Activated effector memory CD4-positive, alpha-beta T cell treated with anti-CD3 and anti-CD28 coated beads, Interleukin-2, amount 50 U/mL, for 16 hours (primary cell): ENCODE measurements around the gene MEGF11.

Source experiments
- DNase-seq: peaks from one replicate; pipeline ENCODE4 v3.0.0-alpha.2; 2020

MEGF11 gene

DNA sequence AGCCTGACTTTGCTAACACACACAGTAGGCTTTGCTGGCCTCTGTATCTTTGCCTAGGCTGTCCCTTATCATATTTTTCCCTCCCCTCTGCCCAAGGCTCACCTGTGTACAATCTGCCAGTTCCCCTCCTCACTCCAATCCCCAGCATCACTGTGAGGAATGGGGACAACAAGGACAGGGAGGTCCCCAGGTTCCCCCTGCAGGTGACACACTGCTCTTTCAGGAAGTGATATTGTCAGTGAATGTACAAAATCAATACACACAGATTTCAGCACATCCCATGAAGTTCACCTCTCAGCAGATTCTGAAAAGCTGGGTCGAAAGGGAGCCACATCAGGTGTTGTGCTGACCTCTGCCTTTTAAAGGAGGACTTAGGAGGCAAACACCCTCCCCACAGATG, 206.8 kb downstream of the MEGF11 start:
- no peak for DNase-seq

GRCh38 chr15:66046326-66046725, 207.2 kb downstream of the MEGF11 start:
- DNase-seq = no peak

DNA sequence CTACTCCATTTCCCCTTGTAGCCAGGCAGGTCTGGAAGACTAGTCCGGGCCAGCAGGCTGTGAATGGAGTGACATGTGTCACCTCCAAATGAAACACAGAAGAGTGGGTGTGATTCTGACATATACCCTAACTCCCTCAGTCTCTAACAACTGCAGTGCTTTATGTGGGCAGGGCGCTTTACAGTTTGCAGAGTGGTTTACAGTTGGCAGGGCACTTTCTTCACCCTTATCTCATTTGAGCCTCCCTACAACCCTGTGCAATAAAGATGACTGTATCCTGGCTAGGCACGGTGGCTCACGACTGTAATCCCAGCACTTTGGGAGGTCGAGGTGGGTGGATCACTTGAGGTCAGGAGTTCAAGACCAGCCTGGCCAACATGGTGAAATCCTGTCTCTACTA, 208.0 kb downstream of the MEGF11 start:
- DNase-seq = no peak

GRCh38 chr15:66044837-66045236, 208.7 kb downstream of the MEGF11 start:
- no peak for DNase-seq

GRCh38 chr15:66043264-66043663, 210.3 kb downstream of the MEGF11 start:
- no peak for DNase-seq

- DNase-seq = no peak
Measured at GRCh38 chr15:66042624-66043023, 210.9 kb downstream of the MEGF11 start.

DNA sequence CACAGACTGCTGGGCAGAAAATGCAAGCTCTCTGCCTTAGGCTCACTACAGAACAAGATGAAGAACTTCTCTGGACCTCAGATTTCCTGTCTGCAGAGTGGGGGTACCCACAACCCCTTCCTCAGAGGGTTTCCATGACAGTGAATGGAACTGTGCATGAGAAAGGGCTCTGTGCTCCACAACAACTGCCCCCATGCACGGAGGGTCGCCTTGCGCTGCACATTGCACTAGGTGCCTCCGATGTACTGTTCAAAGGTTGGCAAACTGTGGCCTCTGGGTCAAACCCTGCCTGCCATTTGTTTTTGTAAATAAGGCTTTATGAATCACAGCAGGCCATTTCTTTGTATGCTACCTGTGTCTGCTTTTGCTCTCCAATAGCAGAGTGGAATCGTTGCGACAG, 212.3 kb downstream of the MEGF11 start:
- DNase-seq = no peak

DNA sequence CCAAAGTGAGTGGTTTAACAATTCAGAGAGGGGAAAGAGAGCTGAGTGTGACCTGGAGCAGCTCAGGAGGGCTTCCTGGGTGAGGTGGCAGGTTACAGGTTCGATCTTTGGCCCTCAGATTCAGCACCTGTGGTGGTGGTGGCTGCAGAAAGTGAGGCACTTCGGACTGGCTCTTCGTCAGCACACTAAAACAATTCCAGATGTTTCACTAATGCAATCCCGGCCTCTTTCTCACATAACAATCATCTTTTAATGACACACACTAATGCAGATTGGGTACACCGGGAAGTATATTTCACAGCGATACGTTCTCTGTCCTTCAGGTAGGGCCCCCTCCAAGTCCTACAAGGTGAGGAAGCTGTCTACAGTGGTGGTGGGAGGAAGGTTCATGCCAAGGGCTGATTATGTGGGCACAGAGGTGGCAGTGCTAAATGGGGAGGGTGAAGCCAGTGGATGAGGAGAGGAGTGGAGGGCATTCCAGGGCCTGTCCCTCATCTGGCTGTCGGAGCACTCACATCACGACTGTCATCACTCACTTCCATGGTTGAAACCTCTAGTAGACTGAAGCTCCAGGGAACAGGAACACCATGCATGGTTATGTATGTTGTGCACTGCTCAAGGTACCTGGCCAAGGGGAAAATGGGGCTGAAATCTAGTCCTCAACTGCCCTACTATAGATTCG, 213.2 kb downstream of the MEGF11 start:
- DNase-seq = no peak

GRCh38 chr15:66039117-66039871, 214.3 kb downstream of the MEGF11 start:
- DNase-seq = no peak

DNA sequence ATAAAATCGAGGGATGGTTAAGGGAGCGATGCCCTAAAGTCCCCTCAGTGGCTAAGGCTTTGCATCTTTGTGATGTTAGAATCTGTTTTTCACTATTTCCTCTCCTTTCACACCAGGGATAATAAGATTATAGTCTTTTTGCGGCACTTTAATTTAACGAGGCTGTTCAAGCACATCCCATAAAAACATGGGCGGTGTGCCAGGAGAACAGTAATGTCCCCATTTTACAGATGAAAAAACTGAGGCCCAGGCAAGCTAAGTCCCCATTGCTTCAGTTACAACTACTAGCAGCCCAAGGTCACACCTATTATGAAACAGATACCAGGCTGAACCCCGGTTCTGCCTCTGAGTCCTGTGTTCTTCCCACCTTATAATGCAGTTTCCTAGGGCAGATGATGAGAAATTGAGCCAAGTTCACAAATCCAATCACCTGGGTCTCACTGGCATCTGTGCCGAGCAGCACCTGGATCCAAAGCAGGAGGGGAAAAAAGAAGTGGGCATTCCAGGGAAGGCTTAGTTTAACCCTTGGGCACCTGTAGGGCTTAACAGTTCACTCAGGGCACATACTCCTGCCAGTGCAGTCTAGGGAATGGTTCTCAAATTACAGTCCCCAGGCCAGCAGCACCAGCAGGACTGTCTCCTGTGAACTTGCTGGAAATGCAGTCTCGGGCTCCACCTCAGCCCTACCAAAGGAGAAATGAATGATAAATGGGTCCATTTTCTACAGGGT, 215.0 kb downstream of the MEGF11 start:
- no peak for DNase-seq

DNA sequence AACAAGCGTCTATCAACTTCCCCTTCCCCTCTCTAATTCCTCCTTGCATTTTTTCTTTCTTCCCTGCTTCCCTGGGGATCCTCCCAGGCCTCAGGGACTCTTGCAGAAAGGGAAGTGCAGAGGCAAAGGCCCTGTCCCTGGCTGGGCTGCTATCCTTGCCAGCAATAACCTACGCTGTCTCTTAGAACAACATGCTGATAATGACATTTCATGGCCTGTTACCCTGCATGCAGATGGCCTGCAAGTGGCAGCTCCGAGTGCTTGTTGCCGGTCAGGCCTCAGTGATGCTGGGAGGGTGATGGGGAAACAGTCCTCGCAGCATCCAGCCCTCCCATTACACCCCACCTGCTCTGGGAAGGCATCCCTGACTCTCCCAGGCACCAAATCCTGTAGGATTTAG, 216.7 kb downstream of the MEGF11 start:
- no peak for DNase-seq

- no peak for DNase-seq
Measured at GRCh38 chr15:66035901-66036300, 217.6 kb downstream of the MEGF11 start.

GRCh38 chr15:66033143-66033542, 220.4 kb downstream of the MEGF11 start:
- no peak for DNase-seq

DNA sequence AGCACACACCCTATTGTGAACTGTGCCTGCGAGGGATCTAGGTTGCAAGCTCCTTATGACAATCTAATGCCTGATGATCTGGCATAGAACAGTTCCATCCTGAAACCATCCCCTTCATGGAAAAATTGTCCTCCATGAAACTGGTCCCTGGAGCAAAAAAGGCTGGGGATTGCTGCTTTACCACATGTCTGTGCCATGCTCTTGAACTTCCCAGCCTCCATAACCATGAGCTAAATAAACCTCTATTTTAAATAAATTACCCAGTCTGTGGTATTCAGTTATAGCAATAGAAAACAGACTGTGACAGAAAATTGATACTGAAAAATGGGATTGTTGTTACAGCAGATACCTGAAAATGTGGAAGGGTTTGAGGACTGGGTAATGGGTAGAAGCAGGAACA, 221.5 kb downstream of the MEGF11 start:
- DNase-seq = no peak

DNA sequence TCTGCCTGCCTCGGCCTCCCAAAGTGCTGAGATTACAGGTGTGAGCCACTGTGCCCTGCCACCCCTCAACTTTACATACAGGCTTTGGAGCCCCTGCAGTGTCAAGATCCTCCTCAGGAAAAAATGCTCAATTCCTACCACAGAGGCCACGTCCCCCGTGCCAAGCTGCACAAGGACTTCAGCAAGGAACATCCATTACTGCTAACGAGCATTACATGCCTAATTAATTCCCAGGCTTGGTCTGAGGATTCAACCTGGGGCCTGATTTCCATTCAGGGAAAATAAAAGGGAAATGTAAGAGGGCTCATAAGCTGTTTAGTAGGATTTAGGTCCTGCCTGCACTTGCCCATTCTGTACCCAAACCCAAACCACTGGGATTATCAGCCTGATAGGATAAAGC, 222.9 kb downstream of the MEGF11 start:
- DNase-seq = no peak

DNA sequence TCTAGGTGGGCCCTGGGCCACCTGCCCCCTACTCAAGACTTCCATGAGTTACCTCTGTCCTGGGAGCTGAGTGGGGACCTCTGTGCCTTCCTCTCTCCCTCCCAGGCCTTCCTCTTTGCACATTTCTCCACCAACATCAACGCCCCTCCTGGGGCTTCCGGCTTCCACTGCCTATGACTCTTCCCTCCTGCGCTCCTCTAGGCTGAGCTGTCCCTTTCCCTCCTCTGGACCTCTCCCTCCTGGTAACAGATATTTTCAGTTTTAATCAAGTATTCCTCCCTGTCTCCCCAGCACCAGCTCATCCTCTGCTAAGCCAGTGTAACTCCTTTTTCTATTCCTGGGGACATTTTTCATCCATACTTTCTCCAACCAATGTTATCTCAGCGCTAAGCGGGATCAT, 223.9 kb downstream of the MEGF11 start:
- no peak for DNase-seq

DNA sequence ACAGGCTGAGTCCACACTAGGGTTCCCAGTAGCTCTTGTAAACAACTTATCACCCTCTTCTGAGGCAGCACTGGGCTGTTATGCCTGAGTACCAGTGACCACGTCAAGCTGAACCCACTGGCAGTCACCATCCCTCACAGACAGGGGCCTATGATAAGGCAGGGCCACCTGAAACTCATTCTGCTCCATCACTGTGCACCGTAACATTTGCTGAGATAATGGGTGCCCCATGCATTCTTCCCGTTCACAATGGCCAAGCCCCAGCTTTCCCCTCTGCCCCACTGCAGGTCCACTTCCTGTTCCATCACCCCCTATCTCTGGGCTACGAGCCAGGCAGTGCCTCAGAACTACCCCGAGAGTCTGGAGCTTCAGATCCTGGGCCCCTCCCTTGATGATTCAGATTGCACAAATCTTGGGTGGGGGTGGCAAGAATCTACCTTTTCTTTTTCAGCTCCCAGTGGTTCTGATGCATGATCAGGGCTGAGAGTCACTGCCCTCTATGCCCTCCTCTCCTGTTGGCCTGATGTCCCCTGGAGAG, 226.2 kb downstream of the MEGF11 start:
- DNase-seq = no peak

- DNase-seq = no peak
Measured at GRCh38 chr15:66025972-66026371, 227.6 kb downstream of the MEGF11 start.

GRCh38 chr15:66025015-66025452, 228.5 kb downstream of the MEGF11 start:
- no peak for DNase-seq

GRCh38 chr15:66024116-66024515, 229.4 kb downstream of the MEGF11 start:
- no peak for DNase-seq

GRCh38 chr15:66023311-66023972, 230.1 kb downstream of the MEGF11 start:
- no peak for DNase-seq

DNA sequence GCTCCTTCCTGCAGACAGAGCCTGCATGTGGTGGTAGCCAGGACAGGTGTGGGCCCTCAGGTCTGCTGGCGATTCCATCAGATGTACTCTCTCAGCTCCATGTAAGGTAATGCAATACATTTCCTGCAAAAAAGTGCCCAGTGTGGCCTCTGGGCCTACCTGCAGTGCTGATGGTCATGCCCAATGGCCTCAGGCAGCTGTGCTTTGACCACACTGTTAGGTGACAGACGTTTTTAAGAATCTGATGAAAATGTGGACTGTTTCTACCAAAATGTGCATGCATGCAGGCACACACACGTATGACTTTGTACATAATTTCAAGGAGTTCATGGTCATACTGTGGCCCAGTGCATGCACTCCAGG, 231.4 kb downstream of the MEGF11 start:
- DNase-seq = no peak

DNA sequence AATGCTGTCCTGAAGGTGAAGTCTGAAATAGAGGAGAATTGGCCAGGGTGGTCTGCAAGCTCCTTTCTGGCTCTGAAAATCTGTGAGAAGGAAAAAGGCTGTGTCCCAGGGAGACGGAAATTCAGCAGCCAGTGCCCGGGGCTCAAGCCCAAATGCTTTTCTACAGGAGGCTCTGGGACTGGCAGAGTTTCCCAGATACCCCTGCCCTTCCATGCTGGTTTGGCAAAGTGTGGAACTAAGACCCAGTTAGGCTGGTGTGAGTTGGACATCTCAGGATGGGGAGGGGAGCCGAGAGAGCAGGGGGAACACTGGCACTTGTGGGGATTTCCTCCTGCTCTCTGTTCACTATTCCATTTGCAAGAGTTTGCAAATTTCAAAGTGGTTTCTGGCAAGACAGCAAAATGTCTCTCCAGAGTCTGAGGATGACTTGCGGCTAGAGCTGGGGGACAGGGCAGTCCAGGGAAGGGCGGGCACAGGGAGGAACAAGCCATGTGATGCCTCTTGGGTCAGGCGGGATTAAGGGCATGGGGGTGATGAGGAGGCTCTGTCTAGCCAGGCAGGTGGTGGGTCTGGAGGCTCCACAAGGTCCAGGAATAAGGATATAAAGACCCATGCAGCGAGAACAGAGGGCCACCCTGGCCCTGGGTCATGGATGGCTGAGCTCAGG, 231.9 kb downstream of the MEGF11 start:
- DNase-seq = no peak
